Aorta (tissue), 5 donors: ENCODE results near the gene PRM2. TPM values are rescaled to one million over a fixed set of nuclear protein-coding genes. Genes with fewer than 3 reads are reported as not detected.

Experiments
- ATAC-seq: fragments of 200-7000 bp; cut with Tn5 transposase; one replicate; pipeline ENCODE4 v1.9.1; 2022; ENCODE audit warnings: moderate library complexity; ENCODE audit not compliant: low FRiP score
- DNase-seq, 2 donors: peaks; one replicate each; pipeline ENCODE4 v3.0.0-alpha.2; 2020
- H3K27ac ChIP-seq, 2 donors: one replicate each; pipeline ENCODE4 v1.5.1; 2013; ENCODE audit warnings: low read length in 2 of 2, mild to moderate bottlenecking in 2 of 2, moderate library complexity in 2 of 2, control low read depth in 1 of 2, inconsistent platforms in 1 of 2, low read depth in 1 of 2
- H3K27me3 ChIP-seq, 2 donors: one replicate each; pipeline ENCODE4 v1.6.1; 2013; ENCODE audit warnings: control low read depth in 1 of 2, low read length in 1 of 2, mild to moderate bottlenecking in 1 of 2, moderate library complexity in 1 of 2; ENCODE audit not compliant: insufficient read depth in 2 of 2, control insufficient read depth in 1 of 2
- H3K36me3 ChIP-seq, 2 donors: one replicate each; pipeline ENCODE4 v1.6.1; 2013; ENCODE audit warnings: control low read depth in 1 of 2, low read length in 1 of 2, mild to moderate bottlenecking in 1 of 2; ENCODE audit not compliant: insufficient read depth in 2 of 2, control insufficient read depth in 1 of 2
- H3K4me1 ChIP-seq, 2 donors: one replicate each; pipeline ENCODE4 v1.6.1; 2013; ENCODE audit warnings: low read length in 2 of 2, control low read depth in 1 of 2, mild to moderate bottlenecking in 1 of 2, moderate library complexity in 1 of 2; ENCODE audit not compliant: insufficient read depth in 2 of 2, control insufficient read depth in 1 of 2
- H3K4me3 ChIP-seq, 2 donors: one replicate each; pipeline ENCODE4 v1.5.1; 2013; ENCODE audit warnings: low read length in 2 of 2, control low read depth in 1 of 2, mild to moderate bottlenecking in 1 of 2
- H3K9me3 ChIP-seq: one replicate; pipeline ENCODE4 v1.6.1; 2013; ENCODE audit warnings: mild to moderate bottlenecking, low read length; ENCODE audit not compliant: control insufficient read depth
- WGBS, 2 donors: extraction: QIAGEN DNeasy Blood & Tissue Kit; methylation state at CpG; one replicate each; pipeline ENCODE4 v1.1.7; 2013; 5-methylcytosine and 5-hydroxymethylcytosine counted together
- intact Hi-C, 2 donors: fragments of 100-400 bp; cut with DNase I; formaldehyde crosslinking; loops; one replicate each; pipeline versions ENCODE4 v1.14.2 to v1.15.0; 2022
- polyA plus RNA-seq, 2 donors: library from polyadenylated mRNA; stranded (reverse); fragments of 200-250 nt; gene quantifications; one replicate each; pipeline ENCODE4 v1.2.3, GENCODE V29; 2013
- total RNA-seq, 2 donors: library from RNA; stranded (reverse); fragmentation: NEBNext Ultra II Directional; extraction: Animal tissue kit (Norgen Biotek cat#: 25700); gene quantifications; one replicate each; pipeline ENCODE4 v1.2.1, GENCODE V29; 2021
- donor health status: healthy with polysubstance abuse.
- donor health status: Bipolar disorder and iron deficiency.
- donor health status: DM: no; HTN: no; CAD: no.
- donor health status: DM: no; HTN: no; CAD: no.
- donor health status: DM: yes; HTN: yes; CAD: no.

PRM2 gene
- total and polyA plus RNA-seq, 4 donors = not detected

DNA sequence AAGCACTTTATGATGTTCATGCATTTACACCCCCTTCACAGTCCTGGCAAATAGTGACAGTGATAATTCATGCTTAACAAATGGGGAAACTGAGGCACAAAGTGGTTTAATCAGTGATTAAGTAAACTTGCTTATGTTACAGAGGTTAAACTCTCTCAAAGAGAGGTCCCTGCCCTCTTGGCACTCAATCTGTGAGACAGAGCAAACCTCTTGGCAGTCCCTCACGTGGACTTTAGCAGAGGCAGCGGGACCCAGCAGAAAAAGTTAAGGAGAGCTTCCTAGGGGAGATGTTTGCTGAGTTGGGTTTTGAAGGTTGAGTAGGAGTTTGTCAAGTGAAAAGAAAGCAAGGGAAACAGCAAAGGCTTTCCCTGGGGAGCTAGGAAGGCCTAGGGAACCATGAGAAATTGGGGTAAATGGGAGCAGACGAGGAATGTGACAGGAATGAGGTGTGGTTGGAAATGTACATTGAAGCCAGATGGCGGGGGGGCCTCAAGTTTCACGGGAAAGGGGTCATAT is 31.0 kb downstream of the PRM2 start:
- no peaks in the 10 kb centered on the region for H3K4me1 ChIP-seq
- no peak overlapping the region for H3K27ac ChIP-seq
- 76 to 78% methylated on average over 5 of the region's 5 CpGs for WGBS, 2 donors
- no peak overlapping the region for H3K4me3 ChIP-seq
- DNase-seq (no peak), ATAC-seq (no peak)
- H3K36me3 ChIP-seq = no peaks in the 10 kb centered on the region
- intact Hi-C loops = no loop called here
- no peaks in the 10 kb centered on the region for H3K27me3 ChIP-seq
- no peaks in the 10 kb centered on the region for H3K9me3 ChIP-seq

DNA sequence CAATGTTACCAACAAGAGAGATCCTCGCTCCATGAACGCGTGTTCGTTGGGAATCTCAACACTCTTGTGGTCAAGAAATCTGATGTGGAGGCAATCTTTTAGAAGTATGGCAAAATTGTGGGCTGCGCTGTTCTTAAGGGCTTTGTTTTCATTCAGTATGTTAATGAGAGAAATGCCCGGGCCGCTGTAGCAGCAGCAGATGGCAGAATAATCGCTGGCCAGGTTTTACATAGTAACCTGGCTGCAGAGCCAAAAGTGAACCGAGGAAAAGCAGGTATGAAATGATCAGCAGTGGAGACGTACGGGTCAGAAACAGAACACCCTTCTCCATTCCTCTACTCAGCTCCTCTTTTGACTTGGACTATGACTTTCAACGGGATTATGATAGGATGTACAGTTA is 33.6 kb downstream of the PRM2 start:
- DNase-seq (no peak), ATAC-seq (no peak)
- no peaks in the 10 kb centered on the region for H3K9me3 ChIP-seq
- H3K4me1 ChIP-seq = no peaks in the 10 kb centered on the region
- no peaks in the 10 kb centered on the region for H3K36me3 ChIP-seq
- H3K27ac ChIP-seq = no peak overlapping the region
- H3K4me3 ChIP-seq = no peak overlapping the region
- intact Hi-C loops = no loop called here
- WGBS, 2 donors = 86 to 91% methylated on average over 12 of the region's 12 CpGs
- H3K27me3 ChIP-seq = no peaks in the 10 kb centered on the region

DNA sequence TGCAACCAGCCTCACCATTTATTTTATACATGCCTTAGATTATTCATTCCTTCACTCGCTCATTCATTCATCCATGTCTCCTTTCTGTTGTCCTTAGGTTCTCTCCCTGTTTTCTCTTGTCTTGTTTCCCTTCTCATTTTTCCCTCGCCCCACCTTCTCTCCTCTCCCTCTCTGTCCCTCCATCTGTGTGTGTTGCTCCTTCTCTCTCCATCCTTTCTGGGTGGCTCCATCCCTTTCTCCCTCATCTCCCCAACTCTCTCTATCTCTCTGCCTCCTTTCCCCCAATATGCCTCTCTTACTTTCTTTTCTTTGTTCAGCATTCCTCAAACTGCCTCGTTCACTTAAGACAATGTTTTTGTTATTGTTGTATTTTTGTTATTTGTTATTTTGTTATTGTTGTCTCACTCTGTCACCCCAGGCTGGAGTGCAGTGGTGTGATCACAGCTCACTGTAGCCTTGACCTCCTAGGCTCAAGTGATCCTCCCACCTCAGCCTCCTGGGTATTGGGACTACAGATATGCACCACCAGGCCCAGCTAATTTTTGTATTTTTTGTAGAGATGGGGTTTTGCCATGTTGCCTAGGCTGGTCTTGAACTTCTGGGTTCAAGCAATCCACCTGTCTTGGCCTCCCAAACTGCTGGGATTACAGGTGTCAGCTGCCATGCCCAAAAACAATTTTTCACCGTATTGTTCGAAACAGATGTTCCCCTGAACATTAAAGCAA is 34.6 kb downstream of the PRM2 start:
- DNase-seq (no peak), ATAC-seq (no peak)
- Histone ChIP-seq H3K4me1 (no peaks in the 10 kb centered on the region), H3K4me3 (no peak overlapping the region), H3K27ac (no peak overlapping the region), H3K36me3 (no peaks in the 10 kb centered on the region), H3K9me3 (no peaks in the 10 kb centered on the region), H3K27me3 (no peaks in the 10 kb centered on the region)
- 93% methylated on average over 5 of the region's 5 CpGs for WGBS, 2 donors
- intact Hi-C loops = no loop called here

DNA sequence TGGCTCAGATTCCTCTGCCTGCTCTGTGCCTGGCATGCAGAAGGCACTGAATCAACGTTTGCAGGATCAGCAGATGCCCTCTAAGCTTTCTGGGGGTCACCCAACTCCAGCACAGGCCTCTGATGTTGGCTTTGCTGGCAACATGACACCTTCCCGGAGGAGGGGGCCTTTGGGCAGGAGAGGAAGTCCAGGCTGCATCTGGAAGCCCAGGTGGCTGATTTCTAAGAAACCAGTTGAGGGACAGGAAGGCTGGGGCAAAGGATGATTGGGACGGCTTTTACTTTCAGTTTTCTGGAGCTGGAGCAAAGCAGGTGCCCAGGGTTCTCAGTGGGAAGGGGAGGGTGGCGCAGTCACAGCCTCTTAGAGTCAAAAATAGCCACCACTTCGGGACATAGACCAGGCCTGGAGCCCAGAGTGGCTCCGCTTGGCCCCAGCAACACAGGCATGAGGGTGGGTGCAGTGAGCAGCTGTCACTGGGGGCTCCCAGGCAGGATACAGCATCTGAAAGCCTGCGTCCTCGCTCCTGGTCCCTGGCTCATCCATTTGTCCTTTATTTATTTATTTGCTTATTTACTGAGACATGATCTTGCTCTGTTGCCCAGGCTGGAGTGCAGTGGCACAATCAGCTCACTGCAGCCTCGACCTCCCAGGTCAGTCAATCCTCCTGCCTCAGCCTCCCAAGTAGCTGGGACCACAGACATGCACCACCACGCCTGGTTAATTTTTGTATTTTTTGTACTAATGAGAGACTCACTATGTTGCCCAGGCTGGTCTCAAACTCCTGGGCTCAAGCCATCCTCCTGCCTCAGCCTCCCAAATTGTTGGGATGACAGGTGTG is 35.4 kb downstream of the PRM2 start:
- DNase-seq (peak in 1 of 2 donors; percentile 48), ATAC-seq (peak; percentile 33)
- no peak overlapping the region for H3K4me3 ChIP-seq
- no peaks in the 10 kb centered on the region for H3K36me3 ChIP-seq
- intact Hi-C loops = no loop called here
- no peaks in the 10 kb centered on the region for H3K4me1 ChIP-seq
- H3K27ac ChIP-seq = peak overlapping the region in 1 of 2 donors; percentile 27
- WGBS, 2 donors = 39 to 40% methylated on average over 10 of the region's 10 CpGs
- no peaks in the 10 kb centered on the region for H3K27me3 ChIP-seq
- no peaks in the 10 kb centered on the region for H3K9me3 ChIP-seq

DNA sequence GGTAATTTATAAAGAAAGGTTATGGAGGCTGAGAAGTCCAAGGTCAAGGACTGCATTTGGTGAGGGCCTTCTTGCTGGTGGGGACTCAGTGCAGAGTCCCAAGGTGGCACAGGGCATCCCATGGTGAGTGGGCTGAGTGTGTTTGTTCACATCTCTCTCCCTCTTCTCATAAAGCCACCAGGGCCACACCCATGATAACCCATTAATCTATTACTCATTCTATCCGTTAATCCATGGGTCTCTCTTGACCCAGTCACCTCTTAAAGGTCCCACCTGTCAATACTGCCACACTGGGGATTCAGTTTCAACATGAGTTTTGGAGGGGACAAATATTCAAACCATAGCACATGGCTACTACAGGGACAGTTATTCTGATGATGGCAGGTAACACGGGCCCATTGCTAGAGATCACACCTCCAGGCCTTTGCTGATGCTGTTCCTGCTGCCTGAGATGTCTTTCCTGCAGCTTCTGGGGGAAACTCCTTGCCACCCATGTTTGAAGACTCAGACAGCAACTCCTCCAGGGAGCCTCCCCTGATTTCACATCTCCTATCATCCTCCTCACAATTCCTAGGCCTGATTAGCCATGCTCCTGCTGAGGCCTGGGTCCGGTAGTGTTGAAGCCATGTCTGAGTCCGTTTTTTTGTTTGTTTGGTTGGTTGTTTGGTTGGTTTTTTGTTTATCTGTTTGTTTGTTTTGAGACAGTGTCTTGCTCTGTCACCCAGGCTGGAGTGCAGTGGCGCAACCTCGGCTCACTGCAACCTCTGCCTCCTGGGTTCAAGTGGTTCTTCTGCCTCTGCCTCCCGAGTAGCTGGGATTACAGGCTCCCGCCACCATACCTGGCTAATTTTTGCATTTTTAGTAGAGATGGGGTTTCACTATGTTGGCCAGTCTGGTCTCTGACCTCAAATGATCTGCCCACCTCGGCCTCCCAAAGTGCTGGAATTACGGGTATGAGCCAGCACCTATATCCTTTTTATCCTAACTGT is 36.3 kb downstream of the PRM2 start:
- 80% methylated on average over 10 of the region's 10 CpGs for WGBS, 2 donors

DNA sequence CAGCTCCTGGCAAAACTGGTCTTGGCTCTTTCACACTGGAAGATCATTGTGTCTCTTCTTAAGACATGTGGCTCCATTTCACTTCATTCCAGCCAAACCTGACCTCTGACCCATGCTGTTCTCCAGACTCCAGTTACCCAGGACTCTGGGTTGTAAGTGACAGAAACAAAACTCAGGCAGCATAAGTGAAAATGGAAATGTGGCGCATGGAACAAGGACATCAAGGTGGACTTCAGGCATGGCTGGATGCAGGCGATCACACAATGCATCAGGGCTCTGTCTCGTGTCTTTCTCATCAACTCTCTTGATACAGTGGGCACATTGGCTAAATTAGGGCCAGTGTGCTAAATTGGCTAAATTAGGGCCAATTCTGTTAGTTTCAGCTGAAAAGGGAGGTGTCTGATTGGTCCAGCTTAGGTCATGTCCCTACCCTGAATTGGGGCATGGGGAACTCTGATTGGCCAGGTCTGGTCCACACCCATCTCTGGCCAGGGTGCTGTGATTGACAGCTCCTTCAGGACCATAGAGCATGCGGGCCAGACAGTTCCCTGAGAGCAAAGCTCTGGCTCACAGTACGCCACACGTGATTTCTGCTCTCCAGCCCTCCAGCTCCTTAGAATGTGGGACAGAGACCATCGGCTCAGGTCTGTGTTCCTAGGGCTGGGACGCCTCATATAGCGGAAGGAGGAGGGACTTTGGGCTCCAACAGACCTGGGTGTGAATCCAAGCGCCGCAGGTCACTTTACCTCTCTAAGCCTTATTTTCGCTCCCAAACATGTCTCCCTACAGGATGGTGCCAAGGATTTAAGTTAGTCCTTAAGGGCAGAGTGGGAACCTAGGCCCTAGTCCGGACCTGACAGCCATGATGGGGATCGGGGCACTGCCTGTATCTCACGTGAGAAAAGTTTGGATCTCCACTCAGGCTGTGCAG is 37.7 kb downstream of the PRM2 start:
- 97 to 98% methylated on average over 15 of the region's 15 CpGs for WGBS, 2 donors
- Histone ChIP-seq H3K27me3 (no peaks in the 10 kb centered on the region), H3K36me3 (no peaks in the 10 kb centered on the region), H3K4me3 (no peak overlapping the region), H3K9me3 (no peaks in the 10 kb centered on the region), H3K4me1 (no peaks in the 10 kb centered on the region), H3K27ac (no peak overlapping the region)
- intact Hi-C loops = no loop called here
- DNase-seq (no peak), ATAC-seq (no peak)

More for the DNA sequence above, 36.3 kb downstream of the PRM2 start:
- DNase-seq (no peak), ATAC-seq (no peak)
- Histone ChIP-seq H3K27me3 (no peaks in the 10 kb centered on the region), H3K4me1 (no peaks in the 10 kb centered on the region), H3K36me3 (no peaks in the 10 kb centered on the region), H3K27ac (no peak overlapping the region), H3K4me3 (no peak overlapping the region), H3K9me3 (no peaks in the 10 kb centered on the region)
- intact Hi-C loops = no loop called here

DNA sequence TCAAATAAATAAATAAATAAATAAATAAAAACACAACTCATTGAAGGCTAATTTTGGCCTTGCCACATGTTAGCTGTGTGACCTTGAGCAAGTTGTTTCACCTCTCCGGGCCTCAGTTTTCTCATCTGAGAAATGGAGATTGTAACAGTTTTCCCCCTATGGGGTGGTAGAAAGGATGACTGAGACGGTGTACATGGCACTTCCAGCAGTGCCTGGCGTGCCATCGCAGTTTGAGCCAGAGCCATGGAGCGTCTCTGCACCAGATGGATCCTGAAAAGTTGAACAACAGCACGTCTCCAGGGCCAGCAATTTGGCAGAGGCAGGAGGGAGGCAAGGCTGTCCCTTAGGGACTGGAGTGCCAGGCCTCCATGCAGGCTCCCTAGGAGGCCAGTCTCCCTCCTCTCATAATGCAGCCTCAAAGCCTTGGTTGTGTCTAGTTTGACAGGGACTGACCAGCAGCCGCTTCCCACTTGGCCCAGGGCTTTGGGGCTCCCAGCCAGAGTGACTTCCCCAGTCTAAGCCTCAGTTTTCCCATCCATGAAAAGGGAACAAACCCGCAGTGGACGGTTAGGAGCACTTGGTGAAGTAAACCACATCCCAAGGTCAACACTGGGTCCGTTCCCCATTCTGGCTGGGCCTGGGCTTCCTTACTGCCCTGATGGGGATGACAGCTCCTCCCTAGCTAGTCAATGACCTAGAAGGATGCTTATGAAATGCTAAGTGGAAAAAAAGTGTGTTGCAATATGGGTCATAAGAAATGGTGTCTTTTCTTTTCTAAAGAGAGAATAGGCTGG is 39.6 kb downstream of the PRM2 start:
- H3K27me3 ChIP-seq = no peaks in the 10 kb centered on the region
- ATAC-seq = no peak
- WGBS, 2 donors = 73 to 81% methylated on average over 10 of the region's 10 CpGs
- no peak overlapping the region for H3K4me3 ChIP-seq
- no peak for DNase-seq
- no peaks in the 10 kb centered on the region for H3K4me1 ChIP-seq
- intact Hi-C loops = no loop called here
- H3K27ac ChIP-seq = no peak overlapping the region
- H3K36me3 ChIP-seq = no peaks in the 10 kb centered on the region
- H3K9me3 ChIP-seq = no peaks in the 10 kb centered on the region
